MCF 10A (cell line): ENCODE data around the gene KCNG1. TPM values are rescaled to one million over a fixed set of nuclear protein-coding genes. Genes with fewer than 3 reads are reported as not detected.

Experiments used
- BruUV-seq: library from RNA; stranded (reverse); fragments of 400-500 nt; replicated peaks from 2 replicates; lab custom pipeline; 2021; lab: Mats Ljungman, UMichigan
- CTCF ChIA-PET: fragments of 300-600 bp; sonication (Branson Sonifier 250); formaldehyde crosslinking; extraction: SDS; loops from one replicate; lab custom pipeline; 2021; ENCODE audit warnings: antibody characterized with exemption, inconsistent platforms; lab: Yijun Ruan, JAX
- POLR2A ChIA-PET: fragments of 300-600, 350-650 bp; sonication (Branson Sonifier 250); formaldehyde crosslinking; extraction: SDS; loops from one replicate; lab custom pipeline; 2020; ENCODE audit warnings: antibody characterized with exemption, inconsistent platforms; lab: Yijun Ruan, JAX
- DNase-seq: peaks from one replicate; pipeline ENCODE4 v3.0.0-alpha.2; 2018; ENCODE audit not compliant: unreplicated experiment
- H3K27ac Mint-ChIP-seq: one replicate; pipeline ENCODE4 v1.8.0; 2022; ENCODE audit warnings: mild to moderate bottlenecking, low read depth, mixed read lengths; ENCODE audit not compliant: unreplicated experiment
- H3K27me3 Mint-ChIP-seq: one replicate; pipeline ENCODE4 v1.8.0; 2022; ENCODE audit warnings: mixed read lengths; ENCODE audit not compliant: insufficient read depth, unreplicated experiment
- H3K36me3 Mint-ChIP-seq: one replicate; pipeline ENCODE4 v1.8.0; 2022; ENCODE audit warnings: mild to moderate bottlenecking, moderate library complexity, mixed read lengths; ENCODE audit not compliant: insufficient read depth, unreplicated experiment
- H3K4me1 Mint-ChIP-seq: one replicate; pipeline ENCODE4 v1.8.0; 2022; ENCODE audit warnings: mixed read lengths; ENCODE audit not compliant: insufficient read depth, unreplicated experiment
- H3K4me3 Mint-ChIP-seq: one replicate; pipeline ENCODE4 v1.8.0; 2022; ENCODE audit warnings: mild to moderate bottlenecking, moderate library complexity, mixed read lengths; ENCODE audit not compliant: unreplicated experiment
- H3K9me3 Mint-ChIP-seq: one replicate; pipeline ENCODE4 v1.8.0; 2022; ENCODE audit warnings: mixed read lengths; ENCODE audit not compliant: unreplicated experiment
- CTCF ChIP-seq: fragments of 200-600 bp; IDR thresholded peaks from one replicate; pipeline ENCODE4 v1.8.0; 2022; ENCODE audit warnings: antibody characterized with exemption, mild to moderate bottlenecking; ENCODE audit not compliant: unreplicated experiment
- intact Hi-C: fragments of 100-400 bp; cut with micrococcal nuclease; formaldehyde crosslinking; loops from 2 replicates; pipeline ENCODE4 v1.14.1; 2022
- total RNA-seq: library from RNA; stranded (reverse); gene quantifications from 2 replicates; pipeline ENCODE4 v1.2.3, GENCODE V29; 2022

Gene KCNG1
- total RNA-seq, 1 experiment from 2014 or later, result 24.8 TPM

DNA sequence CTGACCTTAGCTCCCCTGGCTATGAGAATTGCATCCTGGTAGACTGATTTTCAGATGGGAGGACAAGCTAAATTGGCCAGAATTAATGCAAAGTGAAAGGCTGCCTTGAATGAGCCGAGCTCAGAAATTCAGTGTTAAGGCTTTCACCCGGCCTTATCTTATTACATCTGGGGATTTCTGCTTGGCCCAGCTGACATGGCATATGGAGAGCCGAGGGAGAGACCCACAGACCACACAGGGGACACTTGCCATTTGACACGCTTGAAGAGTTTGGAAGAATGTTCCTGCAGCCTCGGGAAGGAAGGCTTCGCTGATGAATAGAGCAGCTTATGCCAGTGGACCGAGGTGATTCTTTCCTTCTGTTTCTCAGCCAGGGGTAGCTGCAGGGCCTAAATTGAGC is 55.3 kb downstream of the KCNG1 start:
- TF ChIP-seq CTCF, result no peak
- Mint-ChIP-seq H3K36me3 (peaks cover 8% of the 10 kb centered on the region), H3K27me3 (peaks cover 11% of the 10 kb centered on the region), H3K4me3 (no peak overlapping the region), H3K27ac (no peak overlapping the region), H3K4me1 (no peaks in the 10 kb centered on the region), H3K9me3 (no peaks in the 10 kb centered on the region)
- intact Hi-C loops, result no loop called here
- no peak for DNase-seq
- no TSS peak for BruUV-seq
- POLR2A ChIA-PET, result interaction anchor here (0.7 to 1.7 kb wide), 2 partner anchors 9 to 596 kb away, joined by 3 to 9 read pairs; partner anchors contain the start of genes DPM1 and MOCS3
- CTCF ChIA-PET, result interaction anchor here (0.7 to 2.4 kb wide), 4 partner anchors 9 to 635 kb away, joined by 3 to 17 read pairs (median 4); partner anchors contain the start of genes DPM1 and MOCS3

- BruUV-seq, result no TSS peak
- Mint-ChIP-seq H3K9me3 (no peaks in the 10 kb centered on the region), H3K27me3 (no peaks in the 10 kb centered on the region), H3K4me1 (peaks cover 15% of the 10 kb centered on the region), H3K27ac (no peak overlapping the region), H3K36me3 (peaks cover 57% of the 10 kb centered on the region), H3K4me3 (peak overlapping the region; percentile 91)
- ChIA-PET POLR2A (interaction anchor here (0.6 to 4.4 kb wide), 9 partner anchors 8 to 169 kb away, joined by 3 to 66 read pairs (median 9); partner anchors contain the start of gene BCAS4), CTCF (interaction anchor here (0.5 to 1.9 kb wide), 6 partner anchors 28 to 348 kb away, joined by 3 to 4 read pairs (median 4); partner anchors contain the start of genes ADNP and BCAS4)
- no peak for TF ChIP-seq CTCF
- DNase-seq, result no peak
- intact Hi-C loops, result no loop called here
These were observed 63.3 kb downstream of the KCNG1 start for GRCh38 chr20:50959543-50960126.

DNA sequence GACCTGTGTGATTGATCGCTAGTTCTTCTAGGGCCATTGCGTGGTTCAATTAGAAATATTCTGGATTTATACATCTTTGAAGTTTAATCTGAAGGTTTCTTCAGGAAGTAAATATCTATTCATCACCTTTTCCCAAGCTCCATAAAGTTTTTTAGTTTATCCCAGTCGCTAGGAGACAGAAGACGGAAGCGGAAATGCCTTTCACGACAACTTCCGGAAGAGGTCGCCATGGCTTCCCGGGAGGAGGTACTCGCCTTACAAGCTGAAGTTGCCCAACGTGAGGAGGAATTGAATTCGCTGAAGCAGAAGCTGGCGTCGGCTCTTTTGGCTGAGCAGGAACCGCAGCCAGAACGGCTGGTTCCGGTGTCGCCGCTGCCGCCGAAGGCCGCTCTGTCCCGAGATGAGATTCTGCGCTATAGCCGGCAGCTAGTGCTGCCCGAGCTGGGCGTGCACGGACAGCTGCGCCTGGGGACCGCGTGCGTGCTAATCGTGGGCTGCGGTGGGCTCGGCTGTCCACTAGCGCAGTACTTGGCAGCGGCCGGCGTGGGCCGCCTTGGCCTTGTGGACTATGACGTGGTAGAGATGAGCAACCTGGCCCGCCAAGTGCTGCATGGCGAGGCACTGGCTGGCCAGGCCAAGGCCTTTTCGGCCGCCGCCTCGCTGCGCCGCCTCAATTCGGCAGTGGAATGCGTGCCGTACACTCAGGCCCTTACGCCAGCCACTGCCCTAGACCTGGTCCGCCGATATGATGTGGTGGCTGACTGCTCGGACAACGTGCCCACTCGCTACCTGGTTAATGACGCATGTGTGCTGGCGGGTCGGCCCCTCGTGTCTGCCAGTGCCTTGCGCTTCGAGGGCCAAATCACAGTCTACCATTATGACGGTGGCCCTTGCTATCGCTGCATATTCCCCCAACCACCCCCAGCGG is 64.0 kb downstream of the KCNG1 start, which contains the start of gene MOCS3:
Gene MOCS3 (plus strand): TSS at position 204 of the 928 bp plus-strand sequence. CDS start 25 bp downstream, at position 229.
- H3K27ac Mint-ChIP-seq, result peak within 1 kb of the TSS; percentile 100
- ChIA-PET CTCF (interaction anchor here (0.6 to 2.9 kb wide), 15 partner anchors 9 to 348 kb away, joined by 3 to 17 read pairs (median 3); partner anchors contain the start of genes ADNP and BCAS4), POLR2A (interaction anchor here (0.6 to 4.4 kb wide), 46 partner anchors 9 to 1026 kb away, joined by 3 to 136 read pairs (median 6); partner anchors contain the start of genes ADNP, BCAS4, PARD6B and PTPN1)
- intact Hi-C loops, result loop anchor here (1.0 kb wide), 1 partner anchor 21 kb away; no protein-coding TSS in a partner anchor
- peaks cover 64% of the 10 kb centered on the region for H3K36me3 Mint-ChIP-seq
- peak within 1 kb of the TSS; percentile 91 for H3K4me3 Mint-ChIP-seq
- no peaks in the 10 kb centered on the region for H3K27me3 Mint-ChIP-seq
- H3K9me3 Mint-ChIP-seq, result no peaks in the 10 kb centered on the region
- peaks cover 15% of the 10 kb centered on the region for H3K4me1 Mint-ChIP-seq
- peak; percentile 92 for DNase-seq
- TF ChIP-seq CTCF, result no peak
- BruUV-seq, result TSS peak; percentile 70
